ENCODE data around the gene PPM1H. TPM values are rescaled to one million over a fixed set of nuclear protein-coding genes. Genes with fewer than 3 reads are reported as not detected.

The PPM1H gene
- total RNA-seq, 1 donor from 2014 or later: 21.6 TPM

- no peak for DNase-seq (ENCODE audit: low read depth)
- TF ChIP-seq CTCF (IDR thresholded peaks at IDR 0.05; ENCODE audit: insufficient read depth, low read length, poor library complexity, severe bottlenecking): no peak
These were observed 129.4 kb downstream of the PPM1H start for GRCh38 chr12:62805517-62805916.

GRCh38 chr12:62803756-62804155 is 131.2 kb downstream of the PPM1H start:
- H3K4me3 ChIP-seq (ENCODE audit: low read depth, low read length): no peak overlapping the region
- DNase-seq (ENCODE audit: low read depth): no peak
- H3K36me3 ChIP-seq (ENCODE audit: control insufficient read depth, insufficient read depth, low read length): no peaks in the 10 kb centered on the region
- TF ChIP-seq CTCF (IDR thresholded peaks at IDR 0.05; ENCODE audit: insufficient read depth, low read length, poor library complexity, severe bottlenecking): no peak
- H3K27me3 ChIP-seq (ENCODE audit: control insufficient read depth, insufficient read depth, low read length): no peaks in the 10 kb centered on the region

More at GRCh38 chr12:62805517-62805916, 129.4 kb downstream of the PPM1H start:
- H3K4me3 ChIP-seq (ENCODE audit: low read depth, low read length): no peak overlapping the region
- no peaks in the 10 kb centered on the region for H3K27me3 ChIP-seq (ENCODE audit: control insufficient read depth, insufficient read depth, low read length)
- H3K36me3 ChIP-seq (ENCODE audit: control insufficient read depth, insufficient read depth, low read length): no peaks in the 10 kb centered on the region

GRCh38 chr12:62802984-62803383 is 132.0 kb downstream of the PPM1H start:
- no peak for DNase-seq (ENCODE audit: low read depth)
- no peaks in the 10 kb centered on the region for H3K27me3 ChIP-seq (ENCODE audit: control insufficient read depth, insufficient read depth, low read length)
- H3K4me3 ChIP-seq (ENCODE audit: low read depth, low read length): no peak overlapping the region
- H3K36me3 ChIP-seq (ENCODE audit: control insufficient read depth, insufficient read depth, low read length): no peaks in the 10 kb centered on the region
- no peak for TF ChIP-seq CTCF (IDR thresholded peaks at IDR 0.05; ENCODE audit: insufficient read depth, low read length, poor library complexity, severe bottlenecking)

DNA sequence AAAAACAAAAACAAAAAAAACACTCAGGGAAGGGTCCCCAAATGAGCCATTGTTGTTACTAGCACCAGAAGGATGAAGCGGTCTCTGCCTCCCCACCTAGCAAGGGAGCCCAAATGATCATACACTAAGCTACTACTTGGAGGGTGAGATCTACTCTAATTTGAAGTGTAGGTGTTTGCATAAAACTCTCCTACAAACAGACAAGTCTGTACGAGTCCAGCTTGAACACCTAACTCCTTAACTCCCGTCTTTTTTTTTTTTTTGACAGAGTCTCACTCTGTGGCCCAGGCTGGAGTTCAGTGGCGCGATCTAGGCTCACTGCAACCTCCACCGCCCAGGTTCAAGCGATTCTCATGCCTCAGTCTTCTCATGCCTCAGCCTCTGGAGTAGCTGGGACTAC is 132.6 kb downstream of the PPM1H start:
- no peak overlapping the region for H3K4me3 ChIP-seq (ENCODE audit: low read depth, low read length)
- DNase-seq (ENCODE audit: low read depth): no peak
- no peaks in the 10 kb centered on the region for H3K36me3 ChIP-seq (ENCODE audit: control insufficient read depth, insufficient read depth, low read length)
- no peaks in the 10 kb centered on the region for H3K27me3 ChIP-seq (ENCODE audit: control insufficient read depth, insufficient read depth, low read length)
- TF ChIP-seq CTCF (IDR thresholded peaks at IDR 0.05; ENCODE audit: insufficient read depth, low read length, poor library complexity, severe bottlenecking): no peak

- no peak for DNase-seq (ENCODE audit: low read depth)
- TF ChIP-seq CTCF (IDR thresholded peaks at IDR 0.05; ENCODE audit: insufficient read depth, low read length, poor library complexity, severe bottlenecking): no peak
- no peak overlapping the region for H3K4me3 ChIP-seq (ENCODE audit: low read depth, low read length)
- H3K27me3 ChIP-seq (ENCODE audit: control insufficient read depth, insufficient read depth, low read length): no peaks in the 10 kb centered on the region
- H3K36me3 ChIP-seq (ENCODE audit: control insufficient read depth, insufficient read depth, low read length): no peaks in the 10 kb centered on the region
These were observed 133.2 kb downstream of the PPM1H start for GRCh38 chr12:62801796-62802195.

GRCh38 chr12:62800707-62801400 is 134.1 kb downstream of the PPM1H start:
- TF ChIP-seq CTCF (IDR thresholded peaks at IDR 0.05; ENCODE audit: insufficient read depth, low read length, poor library complexity, severe bottlenecking): no peak

More at GRCh38 chr12:62800707-62801400, 134.1 kb downstream of the PPM1H start:
- Histone ChIP-seq H3K36me3 (ENCODE audit: control insufficient read depth, insufficient read depth, low read length) (no peaks in the 10 kb centered on the region), H3K4me3 (ENCODE audit: low read depth, low read length) (no peak overlapping the region), H3K27me3 (ENCODE audit: control insufficient read depth, insufficient read depth, low read length) (no peaks in the 10 kb centered on the region)
- DNase-seq (ENCODE audit: low read depth): no peak

Data from kidney epithelial cell (primary cell).